Hepatocyte (in vitro differentiated cells): ENCODE data around the gene AHSP. TPM values are rescaled to one million over a fixed set of nuclear protein-coding genes. Genes with fewer than 3 reads are reported as not detected.

Experiments
- DNase-seq: peaks from one replicate; pipeline ENCODE4 v3.0.0-alpha.2; 2016; ENCODE audit warnings: low spot score
- H2AFZ ChIP-seq: fragments of 200-600 bp; sonication (generic); 2 replicates; pipeline ENCODE4 v1.6.0; 2016; ENCODE audit warnings: antibody characterized with exemption, mild to moderate bottlenecking
- H3K27ac ChIP-seq: fragments of 200-600 bp; sonication (generic); 2 replicates; pipeline ENCODE4 v1.5.1; 2016; ENCODE audit warnings: mild to moderate bottlenecking
- H3K27me3 ChIP-seq: fragments of 200-600 bp; sonication (generic); 2 replicates; pipeline ENCODE4 v1.6.1; 2016
- H3K36me3 ChIP-seq: fragments of 200-600 bp; sonication (generic); replicated peaks from 2 replicates; pipeline ENCODE4 v1.5.1; 2016; ENCODE audit warnings: low read depth; ENCODE audit not compliant: insufficient read depth
- H3K4me1 ChIP-seq: fragments of 200-600 bp; sonication (generic); 2 replicates; pipeline ENCODE4 v1.5.1; 2016; ENCODE audit warnings: mild to moderate bottlenecking, moderate library complexity; ENCODE audit not compliant: insufficient read depth
- H3K4me2 ChIP-seq: fragments of 200-600 bp; sonication (generic); 2 replicates; pipeline ENCODE4 v1.6.0; 2016
- H3K4me3 ChIP-seq: fragments of 200-600 bp; sonication (generic); 2 replicates; pipeline ENCODE4 v1.5.1; 2016; ENCODE audit warnings: mild to moderate bottlenecking
- H3K79me2 ChIP-seq: fragments of 200-600 bp; sonication (generic); 2 replicates; pipeline ENCODE4 v1.6.0; 2017; ENCODE audit warnings: mild to moderate bottlenecking
- H3K9me2 ChIP-seq: fragments of 200-600 bp; sonication (generic); replicated peaks from 2 replicates; pipeline ENCODE4 v1.6.0; 2017; ENCODE audit warnings: mild to moderate bottlenecking; ENCODE audit not compliant: insufficient read depth
- H3K9me3 ChIP-seq: fragments of 200-600 bp; sonication (generic); 2 replicates; pipeline ENCODE4 v1.5.1; 2016; ENCODE audit warnings: low read depth, mild to moderate bottlenecking
- H4K20me1 ChIP-seq: fragments of 200-600 bp; sonication (generic); 2 replicates; pipeline ENCODE4 v1.6.0; 2016; ENCODE audit warnings: mild to moderate bottlenecking; ENCODE audit not compliant: insufficient read depth, poor library complexity, severe bottlenecking
- CTCF ChIP-seq: fragments of 200-600 bp; sonication (generic); IDR thresholded peaks from 2 replicates; pipeline ENCODE4 v1.5.1; 2016; ENCODE audit warnings: antibody characterized with exemption, mild to moderate bottlenecking; ENCODE audit not compliant: poor library complexity
- EZH2 ChIP-seq: fragments of 200-600 bp; sonication (generic); IDR thresholded peaks from 2 replicates; pipeline ENCODE4 v1.6.1; 2016; ENCODE audit warnings: antibody characterized with exemption, mild to moderate bottlenecking, borderline replicate concordance
- EZH2phosphoT487 ChIP-seq: fragments of 200-600 bp; sonication (generic); IDR thresholded peaks from one replicate; pipeline ENCODE4 v1.6.1; 2018; ENCODE audit warnings: antibody characterized with exemption, mild to moderate bottlenecking, low read depth, moderate library complexity; ENCODE audit not compliant: unreplicated experiment, severe bottlenecking
- WGBS: methylation state at CpG from one replicate; pipeline ENCODE4 v1.1.6; 2016; ENCODE audit warnings: low lambda C conversion rate; ENCODE audit errors: missing lambda C conversion rate; 5-methylcytosine and 5-hydroxymethylcytosine counted together
- polyA plus RNA-seq: library from polyadenylated mRNA; unstranded; fragments of >200 nt; fragmentation: Nextera tagmentation; extraction: Ambion mirVana; gene quantifications from 2 replicates; pipeline ENCODE4 v1.2.1, GENCODE V29; 2016
- total RNA-seq: library from RNA; depleted of rRNA; stranded (reverse); fragments of >200 nt; gene quantifications from 2 replicates; pipeline ENCODE4 v1.2.3, GENCODE V29; 2014

The AHSP gene
- total and polyA plus RNA-seq, 2 experiments from 2014 or later, result not detected

GRCh38 chr16:31542763-31543162 is 15.1 kb downstream of the AHSP start:
- H3K36me3 ChIP-seq, result no peaks in the 10 kb centered on the region
- H3K79me2 ChIP-seq, result no peaks in the 10 kb centered on the region
- WGBS, result 91% methylated on average over 4 of the region's 4 CpGs
- no peaks in the 10 kb centered on the region for H3K9me2 ChIP-seq
- H3K4me2 ChIP-seq, result no peak overlapping the region
- H4K20me1 ChIP-seq, result no peaks in the 10 kb centered on the region
- H3K4me3 ChIP-seq, result no peak overlapping the region
- H3K4me1 ChIP-seq, result no peaks in the 10 kb centered on the region
- no peak for TF ChIP-seq EZH2
- no peak for TF ChIP-seq CTCF
- TF ChIP-seq EZH2phosphoT487, result no peak
- peaks cover under 1% of the 10 kb centered on the region for H3K27me3 ChIP-seq
- no peak for DNase-seq
- no peak overlapping the region for H2AFZ ChIP-seq
- no peaks in the 10 kb centered on the region for H3K9me3 ChIP-seq
- no peak overlapping the region for H3K27ac ChIP-seq

- no peak for DNase-seq
- peaks cover 1% of the 10 kb centered on the region for H3K27me3 ChIP-seq
- H3K27ac ChIP-seq, result no peak overlapping the region
- H3K79me2 ChIP-seq, result no peaks in the 10 kb centered on the region
- no peak for TF ChIP-seq EZH2phosphoT487
- no peak for TF ChIP-seq EZH2
- no peak for TF ChIP-seq CTCF
- no peaks in the 10 kb centered on the region for H3K9me2 ChIP-seq
- H3K4me1 ChIP-seq, result no peaks in the 10 kb centered on the region
- no peaks in the 10 kb centered on the region for H4K20me1 ChIP-seq
- no peaks in the 10 kb centered on the region for H3K36me3 ChIP-seq
- 75% methylated on average over 8 of the region's 8 CpGs for WGBS
- H3K4me3 ChIP-seq, result no peak overlapping the region
- no peak overlapping the region for H3K4me2 ChIP-seq
- H2AFZ ChIP-seq, result no peak overlapping the region
- no peaks in the 10 kb centered on the region for H3K9me3 ChIP-seq
Measured at GRCh38 chr16:31561426-31562233, 33.9 kb downstream of the AHSP start.

- 14% methylated on average over 43 of the region's 49 CpGs for WGBS
- Histone ChIP-seq H3K27me3 (peaks cover 42% of the 10 kb centered on the region), H4K20me1 (no peaks in the 10 kb centered on the region), H3K4me3 (no peak overlapping the region), H3K36me3 (no peaks in the 10 kb centered on the region), H3K27ac (no peak overlapping the region), H3K4me2 (peak overlapping the region; percentile 74), H2AFZ (no peak overlapping the region), H3K9me3 (no peaks in the 10 kb centered on the region), H3K9me2 (no peaks in the 10 kb centered on the region), H3K4me1 (no peaks in the 10 kb centered on the region), H3K79me2 (no peaks in the 10 kb centered on the region)
- TF ChIP-seq EZH2, result peak; percentile 78
- TF ChIP-seq EZH2phosphoT487, result no peak
- TF ChIP-seq CTCF, result peak; percentile 5
- no peak for DNase-seq
Measured at GRCh38 chr16:31568577-31569359, 41.1 kb downstream of the AHSP start.
